HG03460 (cell line): ENCODE measurements around the gene COL25A1.
"Not testable (repeated sequence)": the region's sequence is repeated elsewhere in the genome, so short reads cannot be mapped to it uniquely, and the experiment has no call there.

Source experiments
- ATAC-seq: cut with Tn5 transposase; IDR thresholded peaks from one replicate; pipeline ENCODE4 v1.9.1; 2021; ENCODE audit not compliant: unreplicated experiment

COL25A1 gene

DNA sequence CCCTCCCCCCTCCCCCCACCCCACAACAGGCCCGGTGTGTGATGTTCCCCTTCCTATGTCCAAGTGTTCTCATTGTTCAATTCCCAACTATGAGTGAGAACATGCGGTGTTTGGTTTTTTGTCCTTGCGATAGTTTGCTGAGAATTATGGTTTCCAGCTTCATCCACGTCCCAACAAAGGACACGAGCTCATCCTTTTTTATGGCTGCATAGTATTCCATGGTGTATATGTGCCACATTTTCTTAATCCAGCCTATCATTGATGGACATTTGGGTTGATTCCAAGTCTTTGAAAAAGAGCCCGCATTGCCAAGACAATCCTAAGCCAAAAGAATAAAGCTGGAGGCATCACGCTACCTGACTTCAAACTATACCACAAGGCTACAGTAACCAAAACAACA is 231.8 kb downstream of the COL25A1 start:
- ATAC-seq, result not testable (repeated sequence)

DNA sequence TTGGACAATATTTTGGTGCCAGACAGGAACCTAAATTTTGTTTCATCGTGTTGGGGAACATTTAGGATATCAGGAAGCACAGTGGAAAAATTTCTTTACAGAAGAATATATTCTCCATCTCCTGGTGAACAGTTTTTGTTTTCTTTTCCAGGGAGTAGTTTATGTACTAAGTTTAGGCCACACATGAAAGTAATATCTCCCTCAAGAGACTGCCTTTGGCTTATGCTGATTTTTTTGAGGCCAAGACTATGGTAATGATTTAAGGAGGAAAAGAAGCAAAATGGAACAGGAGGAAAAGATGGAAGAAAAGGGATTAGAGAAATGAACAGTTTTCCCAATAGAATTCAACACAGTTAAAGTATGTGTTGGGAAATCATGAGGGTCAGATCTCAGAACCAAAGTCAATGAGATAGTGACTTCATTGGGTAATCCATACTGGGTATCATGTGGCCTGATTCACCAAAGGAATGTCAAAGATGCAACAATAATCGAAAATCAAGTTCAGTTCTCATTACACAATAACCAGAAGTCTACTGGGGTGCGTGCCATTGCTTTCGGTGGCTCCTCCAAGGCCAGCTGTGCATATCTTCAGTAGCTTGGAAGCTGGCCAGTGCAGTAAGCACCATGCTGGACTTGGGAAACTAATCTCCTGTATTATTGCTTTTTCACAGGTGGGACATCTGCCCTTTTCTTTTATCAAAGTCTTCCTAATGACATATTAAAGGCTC is 234.8 kb downstream of the COL25A1 start:
- no peak for ATAC-seq

DNA sequence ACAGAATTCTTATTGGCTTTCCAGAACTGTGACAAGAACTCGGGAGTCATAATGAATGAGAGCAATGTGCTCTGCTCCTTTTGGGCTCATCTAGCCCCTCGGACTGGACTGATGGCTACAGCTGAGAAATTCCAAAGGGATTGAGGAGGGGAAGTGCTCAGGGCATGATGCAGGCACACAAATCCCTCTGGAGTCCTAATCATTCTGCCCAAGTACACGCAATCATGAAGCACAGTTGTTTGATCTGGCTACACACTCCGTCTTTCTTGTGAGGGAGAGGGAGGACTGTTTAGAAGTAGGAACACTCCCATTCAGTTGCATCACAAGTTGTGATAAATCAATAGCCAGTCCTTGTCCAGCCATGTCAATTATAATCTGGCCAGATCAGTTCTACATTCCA is 237.5 kb downstream of the COL25A1 start:
- ATAC-seq, result no peak

DNA sequence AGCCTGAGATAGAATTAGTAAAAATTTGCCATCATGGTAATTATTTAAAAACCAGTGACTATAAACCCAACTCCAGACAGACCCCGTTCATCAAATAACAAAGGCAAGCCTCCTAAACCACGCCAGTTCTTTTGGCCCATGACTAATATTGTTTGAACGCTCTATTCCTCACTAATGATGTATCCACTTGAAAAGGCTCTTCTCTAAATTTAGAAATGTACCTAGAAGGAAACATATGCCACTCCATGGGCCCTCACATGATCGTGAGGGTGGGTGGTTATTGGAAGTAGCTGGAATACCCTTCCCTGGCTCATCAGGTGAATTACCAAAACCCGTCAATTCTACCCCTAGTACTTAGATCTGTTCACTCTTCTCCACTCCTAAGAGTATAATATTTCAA is 249.2 kb downstream of the COL25A1 start:
- no peak for ATAC-seq

DNA sequence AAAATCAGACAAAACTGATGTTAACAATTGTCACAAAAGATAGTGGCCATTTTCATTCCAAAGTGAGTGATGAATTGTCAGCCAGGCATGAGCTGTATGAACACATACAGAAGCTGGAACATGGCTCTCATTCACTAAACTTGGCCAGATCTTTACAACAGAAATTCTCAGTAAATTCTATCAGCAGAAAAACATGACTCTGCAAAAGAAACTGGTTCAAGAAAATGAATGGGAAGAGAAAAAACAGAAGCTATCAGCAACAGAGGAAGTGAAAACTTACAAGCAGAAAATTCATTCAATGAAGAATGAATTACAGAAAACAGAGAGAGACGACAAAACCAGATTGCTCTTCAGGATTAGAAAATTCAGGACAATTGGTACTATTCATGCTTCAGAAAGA is 249.6 kb downstream of the COL25A1 start:
- no peak for ATAC-seq

DNA sequence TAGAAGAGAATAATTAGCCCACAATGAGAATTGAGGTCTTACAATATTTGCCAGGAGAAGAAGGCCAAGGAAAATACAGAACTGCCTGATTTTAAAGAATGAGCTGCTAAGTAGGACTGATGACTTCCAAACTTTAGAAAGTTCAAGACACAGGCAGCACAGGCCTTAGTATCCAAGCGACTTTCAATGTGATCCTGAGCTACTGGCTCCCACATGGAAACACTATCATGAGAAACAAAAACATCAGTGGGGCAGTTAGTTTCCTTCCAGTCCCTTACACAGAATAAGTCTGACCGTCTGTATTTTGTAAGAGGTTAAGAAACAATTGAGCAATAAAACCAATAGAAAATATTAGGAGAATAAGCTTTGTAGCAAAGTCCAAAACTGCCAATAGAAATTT is 251.4 kb downstream of the COL25A1 start:
- ATAC-seq, result no peak

DNA sequence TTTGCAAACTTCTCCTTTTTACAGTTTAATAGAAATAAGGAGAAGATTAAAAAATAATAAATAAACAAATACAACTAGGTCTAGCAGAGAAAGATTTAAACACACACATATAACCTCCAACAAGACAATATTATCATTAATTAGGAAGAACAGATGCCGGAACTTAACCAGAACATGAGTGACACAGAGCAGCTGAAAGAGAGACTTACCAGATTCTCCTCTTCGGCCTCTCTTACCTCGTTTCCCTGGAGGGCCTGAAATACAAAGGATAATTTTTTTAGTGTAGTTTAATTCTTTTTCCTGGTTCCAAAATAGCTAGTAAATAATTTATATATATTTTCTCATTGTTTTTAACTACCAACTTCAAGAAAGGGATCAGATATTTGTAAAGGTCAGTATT is 252.5 kb downstream of the COL25A1 start:
- ATAC-seq, result no peak

DNA sequence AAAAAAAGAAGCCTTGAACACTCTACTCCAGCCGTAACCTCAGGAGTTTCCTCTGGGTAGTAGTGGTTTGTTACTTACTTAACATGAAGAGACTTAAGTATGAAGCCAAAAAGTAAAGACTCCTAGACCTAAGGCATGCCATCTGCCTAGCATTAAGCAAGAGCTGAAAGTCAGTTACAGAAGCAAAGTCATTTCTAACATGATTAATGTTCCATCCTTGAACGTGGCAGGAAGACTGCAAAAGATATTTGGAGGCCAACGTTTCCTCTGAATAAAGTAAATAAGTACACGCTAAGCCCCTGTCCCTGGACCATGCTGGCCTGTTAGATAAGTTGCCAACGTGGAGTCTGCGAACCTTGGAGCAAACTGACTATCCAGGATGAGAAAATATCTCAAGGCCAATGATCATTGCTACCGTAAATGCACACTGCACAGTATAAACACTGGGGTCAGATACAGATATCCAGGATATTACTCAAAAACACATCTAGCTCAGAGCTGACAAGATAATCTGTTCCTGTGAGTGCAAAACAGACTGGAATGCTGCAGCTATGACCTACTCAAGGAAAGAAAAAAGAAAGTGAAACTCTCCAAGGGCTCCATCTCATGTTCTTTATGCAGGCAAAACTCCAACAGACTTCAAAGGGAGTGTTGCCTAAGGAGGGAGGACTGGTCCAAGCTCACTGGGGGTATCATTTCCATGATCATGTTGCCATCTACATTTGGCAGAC is 255.8 kb downstream of the COL25A1 start:
- no peak for ATAC-seq

DNA sequence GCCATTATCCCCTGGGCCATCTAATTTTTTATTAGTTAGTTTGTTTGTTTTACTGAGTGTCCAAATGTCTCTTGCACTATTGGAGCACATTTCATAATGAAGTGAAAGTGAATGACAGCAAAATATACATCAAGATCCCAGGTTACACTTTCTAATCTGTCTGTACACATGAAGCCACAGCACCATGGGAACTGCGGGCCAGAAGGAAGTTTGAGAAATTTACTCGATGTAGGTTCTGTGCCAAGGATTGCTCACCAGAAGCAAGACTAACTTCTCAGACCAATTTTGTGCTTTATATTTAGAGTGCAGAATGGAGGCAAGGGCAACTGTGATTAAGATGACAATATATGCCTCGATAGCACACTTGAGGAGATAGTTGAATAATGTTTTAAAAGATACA is 258.0 kb downstream of the COL25A1 start:
- no peak for ATAC-seq

DNA sequence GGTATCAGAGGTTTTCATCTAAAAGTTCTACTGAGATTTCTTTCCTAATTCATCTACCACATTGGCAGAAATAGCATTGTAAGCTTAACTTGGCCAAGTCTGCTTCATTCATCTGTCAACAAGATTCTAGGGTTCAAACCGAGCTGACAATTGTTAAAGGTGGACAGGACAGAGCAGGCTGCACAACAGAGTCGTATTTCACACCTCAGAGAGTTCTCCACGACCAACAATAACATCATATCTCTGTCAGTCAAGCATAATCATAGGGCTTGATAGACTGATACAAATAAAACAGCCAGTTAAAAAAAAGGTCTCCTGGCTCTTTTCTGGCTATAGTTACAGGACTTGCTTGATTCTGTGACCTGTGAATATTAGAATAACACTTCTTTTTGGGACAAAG is 259.2 kb downstream of the COL25A1 start:
- no peak for ATAC-seq

DNA sequence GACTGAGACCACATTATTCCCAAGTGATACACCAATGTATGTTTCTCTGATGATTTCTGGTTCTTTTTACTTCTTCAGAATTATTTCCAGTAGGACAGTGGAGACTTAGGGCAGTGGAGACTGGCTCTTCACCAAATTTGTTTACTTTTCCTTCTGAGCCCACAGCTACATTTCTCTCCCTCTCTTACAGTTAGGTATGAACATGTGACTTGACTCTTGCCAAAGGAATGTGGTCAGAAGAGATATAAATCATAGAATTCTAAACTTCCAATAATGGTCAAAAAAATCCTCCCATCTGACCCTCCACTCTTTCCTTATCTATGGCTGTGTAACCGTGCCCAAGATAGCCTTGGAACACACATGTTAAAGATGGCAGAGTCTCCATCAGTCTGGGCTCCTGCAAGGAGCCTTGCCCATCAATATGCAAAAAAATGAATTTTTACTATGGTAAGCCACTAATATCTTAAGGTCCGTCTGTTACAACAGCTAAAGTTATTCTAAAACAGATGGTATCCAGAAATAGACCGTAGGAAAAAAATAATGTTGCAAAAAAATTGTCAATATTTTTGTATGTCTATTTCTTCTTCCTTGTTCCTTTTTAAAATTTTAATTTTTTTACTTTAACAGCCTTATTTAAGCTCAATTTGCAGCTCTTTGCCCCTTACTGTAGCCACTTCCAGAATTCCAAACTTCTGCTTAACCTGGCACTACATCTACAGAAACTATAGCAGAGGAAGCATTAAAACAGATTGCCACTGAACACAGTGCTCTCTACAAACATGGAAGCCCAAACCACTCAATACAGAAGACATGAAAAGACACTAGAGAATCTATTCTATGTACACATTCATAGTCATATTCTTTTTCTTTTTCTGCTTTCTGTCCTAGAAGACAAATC is 260.7 kb downstream of the COL25A1 start:
- ATAC-seq, result no peak

DNA sequence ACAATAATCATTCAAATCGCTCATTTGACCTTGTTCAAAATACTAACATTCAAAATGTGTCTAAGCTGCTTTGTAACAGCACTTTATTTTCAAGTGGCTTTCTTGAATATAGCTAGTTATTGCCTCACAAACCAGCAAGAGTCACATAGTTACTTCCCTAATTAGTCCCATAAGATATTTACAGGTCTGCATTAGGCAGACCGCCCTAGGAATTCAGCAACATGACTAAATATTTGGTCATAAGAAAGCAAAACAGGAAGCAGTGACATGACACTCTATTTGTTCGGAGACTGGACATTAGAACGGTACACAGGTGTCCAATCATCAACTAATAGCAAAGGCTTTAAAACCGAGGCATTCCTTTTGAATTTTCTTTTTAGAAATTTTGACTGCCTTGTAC is 262.0 kb downstream of the COL25A1 start:
- ATAC-seq, result no peak

DNA sequence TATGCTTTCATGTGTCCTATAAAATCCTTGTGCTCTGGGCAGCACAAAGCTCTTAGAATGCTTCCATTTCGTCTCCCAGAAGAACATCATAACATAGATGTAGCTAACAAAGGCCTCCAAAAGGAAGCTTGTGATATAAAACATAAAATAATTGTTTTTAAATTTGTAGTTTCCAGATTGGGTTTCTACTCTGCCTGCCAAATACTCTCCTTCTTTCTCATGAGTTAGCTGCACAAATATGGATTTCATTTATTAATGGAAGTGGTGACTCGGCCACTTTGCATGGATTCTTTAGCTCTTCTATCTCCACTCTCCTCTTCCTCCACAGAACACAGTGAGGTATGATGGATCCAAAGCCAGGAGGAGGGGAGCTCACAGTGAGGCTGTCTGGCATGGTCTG is 265.4 kb downstream of the COL25A1 start:
- ATAC-seq, result no peak

DNA sequence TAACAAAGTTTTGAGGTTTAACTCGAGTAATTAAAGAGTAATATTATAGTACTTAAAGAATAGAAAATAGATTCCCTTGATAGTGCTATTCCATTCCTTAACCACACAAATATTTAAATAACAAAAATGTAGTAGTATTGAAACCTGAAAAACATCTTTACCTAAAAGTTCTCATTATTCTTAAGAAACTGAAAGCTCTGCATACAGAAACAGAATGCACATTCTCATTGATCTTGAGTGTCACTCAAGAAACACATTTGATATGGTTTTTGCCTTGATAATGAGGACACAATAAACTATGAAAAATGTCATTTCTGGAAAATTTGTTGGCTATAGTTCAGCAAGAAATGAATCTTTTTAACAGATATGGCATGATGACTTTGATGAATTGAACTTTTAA is 268.5 kb downstream of the COL25A1 start:
- ATAC-seq, result no peak

DNA sequence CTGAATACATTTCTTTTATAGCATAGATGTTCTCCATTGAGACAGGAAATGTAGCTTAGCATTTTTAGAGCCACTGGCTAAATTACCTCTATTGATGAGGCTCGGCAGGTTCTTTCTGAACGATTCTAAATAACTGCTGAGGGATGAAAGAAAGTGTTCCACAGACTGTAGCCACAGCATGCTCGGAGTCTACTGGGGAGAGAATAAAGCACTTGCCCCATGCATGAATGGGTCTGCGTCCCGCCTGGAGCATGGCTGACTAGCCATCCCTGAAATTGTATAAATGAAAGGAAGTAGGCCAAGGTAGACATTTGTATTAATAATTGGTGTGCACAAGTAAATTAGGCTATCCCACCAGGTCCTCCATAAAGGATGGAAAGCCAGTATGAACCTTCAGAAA is 269.8 kb downstream of the COL25A1 start:
- ATAC-seq, result no peak

DNA sequence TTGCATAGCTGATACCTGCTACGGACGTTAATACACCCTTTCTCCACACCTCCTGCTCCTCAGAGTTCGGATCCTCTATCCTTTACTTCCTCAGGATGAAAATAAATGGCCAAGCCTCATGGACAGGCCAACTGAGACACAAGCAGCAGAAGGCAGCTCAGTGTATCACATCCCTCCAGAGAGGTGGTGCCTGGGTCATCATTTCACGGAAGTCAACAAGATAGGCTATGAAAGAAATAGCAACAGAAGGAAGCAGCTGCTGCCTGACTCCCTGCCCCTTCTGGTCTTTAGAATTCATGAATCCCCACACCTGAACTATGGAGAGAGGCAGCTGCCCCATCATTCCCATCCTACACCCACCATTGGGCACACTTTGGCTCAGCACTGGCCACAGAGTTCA is 272.5 kb downstream of the COL25A1 start:
- ATAC-seq, result no peak

DNA sequence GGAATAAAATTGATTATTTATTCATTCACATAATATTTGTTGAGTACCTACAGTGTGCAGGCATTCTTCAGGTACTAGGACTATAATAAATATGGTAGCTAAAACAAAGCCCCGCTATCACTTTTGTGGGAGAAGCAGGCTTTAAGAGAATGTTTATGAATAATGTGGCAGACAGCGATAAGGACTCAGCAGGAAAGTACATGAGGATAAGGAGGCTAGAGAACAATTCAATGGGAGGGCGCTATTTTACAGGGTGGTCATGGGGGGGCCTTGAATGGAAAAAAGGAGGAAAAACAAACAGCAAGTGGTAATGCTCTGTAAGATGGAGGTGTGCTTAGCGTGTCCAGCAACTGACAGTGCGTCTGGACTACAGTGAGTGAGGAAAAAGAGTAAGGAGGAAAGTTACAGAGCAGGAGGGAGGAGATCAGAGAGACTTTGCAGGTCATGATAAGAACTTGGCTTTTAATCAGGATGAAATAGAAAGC is 275.4 kb downstream of the COL25A1 start:
- ATAC-seq, result no peak

DNA sequence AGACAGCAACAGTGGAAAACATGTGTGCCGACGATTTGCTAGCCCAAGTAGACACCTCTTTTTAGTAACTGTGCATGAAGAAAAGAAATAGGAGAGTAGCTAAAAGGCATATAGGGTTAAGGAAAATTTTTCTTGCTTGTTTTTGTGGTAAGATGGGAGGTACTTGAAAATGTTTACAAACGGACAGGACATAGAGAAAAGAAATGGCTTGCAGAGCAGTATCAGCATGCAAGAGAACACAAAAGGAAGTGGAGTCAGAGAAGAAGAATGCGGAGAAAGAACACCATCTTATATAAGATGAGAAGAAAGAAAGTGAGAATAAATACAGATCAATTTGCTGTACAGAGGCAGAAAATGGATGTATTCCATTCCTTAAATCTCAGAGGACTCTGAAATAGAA is 275.9 kb downstream of the COL25A1 start:
- no peak for ATAC-seq

DNA sequence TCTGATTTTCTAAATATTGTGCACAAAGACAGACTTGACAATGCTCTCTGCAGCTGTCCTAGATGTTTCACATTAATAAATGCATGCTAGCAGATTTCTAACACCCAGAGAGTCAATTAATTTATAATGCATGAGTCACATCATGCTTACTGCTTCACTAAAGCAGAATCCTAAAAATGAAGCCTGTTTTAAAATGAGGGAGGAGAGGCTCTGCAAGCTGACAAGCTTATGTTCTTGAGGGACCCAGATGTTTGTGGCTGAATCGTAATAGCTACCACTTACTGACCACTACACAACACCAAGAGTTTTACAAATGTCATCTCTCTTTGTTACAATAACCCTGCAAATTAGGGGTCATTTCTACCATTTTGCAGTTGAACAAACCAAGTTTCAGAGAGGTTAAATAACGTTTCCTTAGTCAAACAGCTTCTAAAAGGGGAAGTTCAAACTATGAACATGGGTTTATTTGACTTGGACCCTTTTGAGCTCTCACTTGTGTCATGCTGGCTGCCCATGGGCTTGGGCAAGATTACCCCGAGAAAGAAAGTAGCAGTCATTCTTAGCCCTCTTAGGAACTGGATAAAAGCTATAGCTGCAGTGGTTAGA is 276.9 kb downstream of the COL25A1 start:
- no peak for ATAC-seq

DNA sequence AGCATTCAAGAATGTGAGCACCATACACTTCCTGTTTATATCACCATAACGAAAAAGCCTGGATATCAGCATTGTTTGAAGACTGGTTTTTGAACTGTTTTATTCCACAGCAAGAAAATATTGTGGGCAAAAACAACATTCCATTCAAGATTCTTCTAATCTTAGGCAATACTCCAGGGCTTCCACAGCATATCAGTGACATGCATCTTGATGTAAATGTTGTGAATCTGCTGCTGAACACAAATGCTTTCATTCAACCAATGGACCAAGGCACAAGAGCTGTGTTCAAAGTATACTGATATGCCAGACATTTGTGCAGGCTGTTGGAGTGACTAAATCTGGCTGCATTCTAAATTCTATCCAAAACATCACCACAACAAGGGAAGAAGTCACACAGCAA is 279.5 kb downstream of the COL25A1 start:
- no peak for ATAC-seq

DNA sequence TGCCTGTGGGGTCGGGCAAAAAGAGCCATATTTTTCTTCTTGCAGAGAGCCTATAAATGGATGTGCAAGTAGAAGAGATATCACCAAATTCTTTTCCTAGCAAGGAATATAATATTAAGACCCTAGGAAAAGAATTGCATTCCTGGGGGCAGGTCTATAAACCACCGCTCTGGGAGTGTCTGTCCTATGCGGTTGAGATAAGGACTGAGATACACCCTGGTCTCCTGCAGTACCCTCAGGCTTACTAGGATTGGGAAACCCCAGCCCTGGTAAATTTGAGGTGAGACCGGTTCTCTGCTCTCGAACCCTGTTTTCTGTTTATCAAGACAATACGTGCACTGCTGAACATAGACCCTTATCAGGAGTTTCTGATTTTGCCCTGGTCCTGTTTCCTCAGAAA is 280.8 kb downstream of the COL25A1 start:
- not testable (repeated sequence) for ATAC-seq
